ENCODE data around the gene DOCK2. TPM values are rescaled to one million over a fixed set of nuclear protein-coding genes. Genes with fewer than 3 reads are reported as not detected.

Gene DOCK2
- total and polyA plus RNA-seq, 2 of the 8 experiments (the other 6 are each of a cell fraction or from before 2014, with no cell fraction given), result 3.9 to 5.7 TPM

DNA sequence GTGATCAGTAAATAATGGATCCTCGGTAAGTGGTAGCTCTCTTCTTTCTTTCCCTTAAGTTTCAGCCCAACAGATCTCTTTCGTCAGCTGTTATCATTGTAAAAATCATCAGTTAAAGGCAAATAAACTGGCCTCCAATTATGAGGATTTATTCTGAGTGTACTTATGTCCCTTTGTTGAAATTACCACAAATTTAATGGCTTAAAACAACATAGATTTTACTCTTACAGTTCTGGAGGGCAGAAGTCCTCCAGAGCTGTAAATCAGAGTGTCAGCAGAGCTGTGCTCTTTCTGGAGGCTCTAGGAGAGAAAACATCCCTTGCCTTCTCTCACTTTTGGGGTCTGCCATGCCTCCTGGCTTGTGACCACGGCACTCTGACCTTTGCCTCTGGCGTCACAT lies 238.7 kb downstream of the DOCK2 start:
- Histone ChIP-seq H3K4me3 (ENCODE audit: extremely low read depth in 1 of 4, insufficient read depth in 2 of 4, low read depth in 3 of 4, low read length in 4 of 4) (no peak overlapping the region), H3K79me1 (ENCODE audit: low read depth, low read length) (no peaks in the 10 kb centered on the region), H2BK5ac (ENCODE audit: low read depth, low read length) (no peak overlapping the region), H2AK5ac (ENCODE audit: low read depth, low read length) (no peak overlapping the region), H2BK20ac (ENCODE audit: low read length) (no peak overlapping the region), H3K18ac (ENCODE audit: extremely low read depth, low read length) (no peak overlapping the region), H3K4ac (replicated peaks; ENCODE audit: insufficient read length, low read depth, low read length) (no peak overlapping the region), H3K23me2 (ENCODE audit: low read depth, low read length) (no peaks in the 10 kb centered on the region), H3K4me2 (ENCODE audit: insufficient read depth in 1 of 2, low read depth in 2 of 2, low read length in 2 of 2) (no peak overlapping the region), H2BK120ac (replicated peaks; ENCODE audit: low read depth, low read length) (no peak overlapping the region), H3K36me3 (ENCODE audit: control insufficient read depth in 2 of 4, insufficient read depth in 4 of 4, low read length in 3 of 4) (no peaks in the 10 kb centered on the region), H4K20me1 (replicated peaks in 1 of 2; ENCODE audit: control insufficient read depth in 1 of 2, insufficient read depth in 2 of 2, low read length in 2 of 2) (no peaks in the 10 kb centered on the region), H2AFZ (ENCODE audit: low read length) (no peak overlapping the region), H3K14ac (ENCODE audit: insufficient read length) (no peak overlapping the region), H2BK15ac (ENCODE audit: low read length) (no peak overlapping the region), H2BK12ac (ENCODE audit: low read depth, low read length) (no peak overlapping the region), H3K27me3 (replicated peaks in 1 of 4; ENCODE audit: control insufficient read depth in 3 of 4, extremely low read depth in 1 of 4, insufficient read depth in 3 of 4, low read length in 3 of 4) (no peaks in the 10 kb centered on the region), H4K8ac (ENCODE audit: extremely low read depth, insufficient read depth, low read length) (no peak overlapping the region), H3K27ac (ENCODE audit: low read depth, low read length) (no peak overlapping the region), H3K23ac (ENCODE audit: insufficient read length) (no peak overlapping the region), H4K5ac (ENCODE audit: insufficient read length, low read depth, low read length) (no peak overlapping the region), H3K9ac (replicated peaks in 1 of 4; ENCODE audit: extremely low read depth in 1 of 4, low read depth in 3 of 4, low read length in 3 of 4) (no peak overlapping the region), H3K56ac (replicated peaks; ENCODE audit: insufficient read length, low read depth, low read length) (no peak overlapping the region), H3K9me3 (ENCODE audit: insufficient read depth in 2 of 2, low read depth in 1 of 2, low read length in 1 of 2) (no peaks in the 10 kb centered on the region), H4K91ac (replicated peaks; ENCODE audit: insufficient read length, low read length) (no peak overlapping the region), H3K79me2 (ENCODE audit: control insufficient read depth in 1 of 2, insufficient read depth in 2 of 2, low read length in 2 of 2) (no peaks in the 10 kb centered on the region), H3K4me1 (replicated peaks in 1 of 4; ENCODE audit: control insufficient read depth in 3 of 4, insufficient read depth in 4 of 4, low read length in 3 of 4) (no peaks in the 10 kb centered on the region)
- ChIA-PET CTCF (ENCODE audit: partially characterized antibody) (interaction anchor here (1.9 kb wide), 1 partner anchor 24 kb away, joined by 6 read pairs; no protein-coding TSS in a partner anchor), POLR2A (ENCODE audit: partially characterized antibody) (no interaction called here)
- FAIRE-seq, result no peak
- no peak for DNase-seq (ENCODE audit: low read depth in 1 of 2, low spot score in 2 of 2)
- WGBS, 2 experiments (ENCODE audit: extremely low coverage in 1 of 2, insufficient coverage in 1 of 2, insufficient read length in 1 of 2, insufficient replicate concordance in 2 of 2, low coverage in 1 of 2, low lambda C conversion rate in 2 of 2, missing lambda C conversion rate in 1 of 2), result 88% methylated on average over 4 of the region's 4 CpGs; no CpG with 5 or more reads in 1 of the 2 experiments
- TF ChIP-seq CEBPB (IDR thresholded peaks at IDR 0.05; ENCODE audit: low read depth, low read length), result no peak
- no peak for TF ChIP-seq JUND (IDR thresholded peaks at IDR 0.05; ENCODE audit: low read length)
- TF ChIP-seq SP2 (IDR thresholded peaks at IDR 0.05; ENCODE audit: low read length), result no peak
- no peak for TF ChIP-seq HDAC6 (IDR thresholded peaks at IDR 0.05; ENCODE audit: low read depth, low read length)
- TF ChIP-seq TEAD4 (IDR thresholded peaks at IDR 0.05; ENCODE audit: low read depth, low read length), result no peak
- no peak for TF ChIP-seq PHF8 (conservative IDR thresholded peaks at IDR 0.05; ENCODE audit: low read depth, low read length)
- no peak for TF ChIP-seq ATF2 (IDR thresholded peaks at IDR 0.05; ENCODE audit: low read length)
- TF ChIP-seq MAFK (IDR thresholded peaks at IDR 0.05; ENCODE audit: low read depth, low read length), result no peak
- no peak for TF ChIP-seq NRF1 (IDR thresholded peaks at IDR 0.05; ENCODE audit: low read depth, low read length)
- no peak for TF ChIP-seq SIX5 (IDR thresholded peaks at IDR 0.05; ENCODE audit: low read depth, low read length)
- TF ChIP-seq RFX5 (IDR thresholded peaks at IDR 0.05; ENCODE audit: borderline replicate concordance, low read depth, low read length), result no peak
- no peak for TF ChIP-seq POLR2AphosphoS5 (IDR thresholded peaks at IDR 0.05; ENCODE audit: low read depth, low read length)
- no peak for TF ChIP-seq CTBP2 (IDR thresholded peaks at IDR 0.05; ENCODE audit: borderline replicate concordance, insufficient read depth, insufficient read length, low read length)
- TF ChIP-seq SIN3A (conservative IDR thresholded peaks at IDR 0.05 in 1 of 2, IDR thresholded peaks at IDR 0.05 in 1 of 2; ENCODE audit: low read depth in 1 of 2, low read length in 2 of 2), result no peak
